ENCODE results near the gene MAP3K21. TPM values are rescaled to one million over a fixed set of nuclear protein-coding genes. Genes with fewer than 3 reads are reported as not detected.

MAP3K21 gene
- polyA plus RNA-seq, 4 donors = 20.7 to 35.8 (median 30.2) TPM

DNA sequence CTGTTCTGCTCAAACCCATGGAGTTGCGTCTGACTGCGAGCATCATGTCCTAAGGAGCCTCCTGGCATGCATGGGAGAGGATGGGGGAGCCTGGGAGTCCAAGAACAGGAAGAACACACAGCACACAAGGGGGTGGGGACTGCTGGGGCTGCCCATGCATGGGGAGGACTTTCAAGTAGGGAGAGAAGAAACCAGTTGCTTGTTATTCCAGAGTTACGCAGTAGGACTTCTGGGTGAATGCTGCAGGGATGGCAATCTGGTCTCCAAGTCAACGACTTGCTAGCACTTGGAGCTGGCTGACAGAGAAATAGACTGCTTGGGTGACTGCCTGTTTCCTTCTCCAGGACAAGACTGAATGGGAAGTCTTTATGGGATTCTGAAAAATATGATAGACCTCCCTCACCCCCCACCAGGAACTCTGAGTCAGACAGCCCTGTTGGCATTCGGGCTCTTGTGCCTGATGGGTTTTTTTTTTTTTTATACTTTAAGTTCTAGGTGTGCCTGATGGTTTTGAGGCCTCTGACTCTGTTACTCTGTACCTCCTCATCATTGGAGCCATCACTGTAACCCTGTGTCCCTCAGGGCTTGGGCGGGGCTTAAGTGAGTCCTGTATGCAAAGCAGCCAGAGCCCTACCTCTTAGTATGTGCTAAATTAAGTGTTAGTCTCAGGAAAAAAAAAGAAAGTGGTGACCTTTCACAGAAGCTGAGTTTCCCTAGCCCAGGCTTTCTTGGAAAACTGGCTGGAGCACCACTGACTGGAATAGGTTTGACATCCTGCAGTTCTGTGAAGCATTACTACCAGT is 30.3 kb downstream of the MAP3K21 start:
- no peak for DNase-seq (ENCODE audit: low read depth in 4 of 4, low spot score in 3 of 4)

DNA sequence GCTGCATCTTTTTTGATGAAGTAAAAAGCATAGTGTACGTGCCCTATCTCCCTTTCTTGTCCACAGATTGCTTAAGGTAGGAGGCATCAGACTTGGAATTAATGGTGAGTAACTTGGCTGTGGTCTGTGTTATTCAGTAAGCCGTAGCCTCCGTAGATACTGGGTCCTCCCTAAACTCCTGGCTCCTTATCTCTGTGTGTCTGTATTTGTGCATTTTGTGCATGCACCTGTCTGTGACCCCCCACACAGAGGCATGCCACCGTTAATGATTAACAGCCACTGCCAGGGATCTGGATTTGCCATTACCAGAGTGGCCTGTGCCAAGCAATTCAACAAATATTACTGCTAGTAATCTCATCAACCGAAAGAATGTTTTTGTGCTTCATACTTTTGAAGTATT is 31.9 kb downstream of the MAP3K21 start:
- DNase-seq (ENCODE audit: low read depth in 4 of 4, low spot score in 3 of 4) = peak; percentile 39 to 62 (median 48)

DNA sequence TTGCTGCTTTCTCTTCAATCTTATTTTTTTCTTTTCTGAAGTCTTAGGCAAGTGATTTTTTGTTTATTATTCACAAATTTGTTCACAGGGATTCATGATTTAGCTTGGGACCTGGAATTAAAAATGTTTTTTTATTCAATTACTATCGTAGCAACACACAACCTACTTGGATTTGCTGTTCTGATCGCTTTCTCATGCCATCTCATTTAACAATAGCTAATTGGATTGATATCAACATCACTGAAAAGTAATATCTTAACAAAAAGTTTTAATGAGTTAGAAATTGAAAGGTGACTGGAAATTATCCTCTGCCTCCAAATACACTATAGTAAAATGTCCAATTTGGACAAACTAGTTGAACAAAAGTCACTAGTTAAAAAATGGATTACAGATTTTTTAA is 32.4 kb downstream of the MAP3K21 start:
- no peak for DNase-seq (ENCODE audit: low read depth in 4 of 4, low spot score in 3 of 4)

DNA sequence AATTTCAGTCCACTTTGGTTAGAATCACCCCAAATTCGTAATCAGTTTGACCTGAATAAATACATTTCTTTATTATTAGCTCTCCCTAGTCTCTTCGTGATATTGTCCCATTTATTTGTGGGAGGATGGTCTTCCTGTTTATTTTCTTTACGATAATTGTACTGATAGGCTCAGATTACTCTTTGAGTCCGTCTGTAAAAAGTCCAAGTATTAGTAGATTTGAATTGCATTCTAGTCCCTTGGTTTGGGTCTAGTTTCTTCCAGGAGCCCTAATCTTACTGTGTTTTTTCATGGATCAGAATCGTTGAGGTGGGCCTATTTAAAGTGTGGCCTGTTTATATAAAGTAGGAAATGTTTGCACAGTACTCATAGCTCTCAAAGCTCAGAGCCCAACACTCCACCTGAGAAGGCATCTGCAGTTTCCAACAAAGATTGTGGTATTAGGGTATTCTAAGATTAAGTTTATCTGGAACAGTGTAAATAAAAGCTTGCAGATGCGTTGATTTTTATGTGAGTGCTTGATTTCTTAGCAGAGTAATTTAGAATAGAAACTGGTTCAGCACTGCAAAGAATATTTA is 33.1 kb downstream of the MAP3K21 start:
- DNase-seq (ENCODE audit: low read depth in 4 of 4, low spot score in 3 of 4) = no peak

DNA sequence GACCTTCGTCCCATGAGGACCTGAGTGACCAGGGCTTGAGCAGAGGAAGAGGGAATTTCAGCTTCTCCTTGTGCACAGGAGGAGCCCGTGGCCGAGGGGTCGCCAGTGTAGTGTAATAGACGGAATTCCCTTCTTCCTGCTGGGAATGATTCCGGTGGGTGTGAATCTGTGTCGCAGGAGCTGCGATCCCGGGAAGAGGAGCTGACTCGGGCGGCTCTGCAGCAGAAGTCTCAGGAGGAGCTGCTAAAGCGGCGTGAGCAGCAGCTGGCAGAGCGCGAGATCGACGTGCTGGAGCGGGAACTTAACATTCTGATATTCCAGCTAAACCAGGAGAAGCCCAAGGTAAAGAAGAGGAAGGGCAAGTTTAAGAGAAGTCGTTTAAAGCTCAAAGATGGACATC is 34.4 kb downstream of the MAP3K21 start:
- DNase-seq (ENCODE audit: low read depth in 4 of 4, low spot score in 3 of 4) = no peak

DNA sequence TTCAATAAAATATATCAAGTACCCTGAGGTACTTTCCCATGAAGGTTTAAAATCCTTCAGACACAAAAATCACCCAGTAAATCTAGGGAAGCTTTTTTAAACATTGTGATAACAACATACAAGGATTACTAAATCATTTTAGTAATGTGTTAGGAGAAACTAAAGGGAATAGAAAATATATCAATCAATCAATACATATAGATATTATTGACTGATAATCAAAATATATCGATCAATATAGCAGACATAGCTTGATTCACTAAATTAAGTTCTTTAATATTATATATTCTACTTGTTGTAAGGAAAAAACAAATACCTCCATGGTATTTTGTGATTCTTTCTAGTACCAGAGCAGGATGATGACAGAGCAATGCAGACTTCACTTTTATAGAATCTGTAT is 35.2 kb downstream of the MAP3K21 start:
- no peak for DNase-seq (ENCODE audit: low read depth in 4 of 4, low spot score in 3 of 4)

DNA sequence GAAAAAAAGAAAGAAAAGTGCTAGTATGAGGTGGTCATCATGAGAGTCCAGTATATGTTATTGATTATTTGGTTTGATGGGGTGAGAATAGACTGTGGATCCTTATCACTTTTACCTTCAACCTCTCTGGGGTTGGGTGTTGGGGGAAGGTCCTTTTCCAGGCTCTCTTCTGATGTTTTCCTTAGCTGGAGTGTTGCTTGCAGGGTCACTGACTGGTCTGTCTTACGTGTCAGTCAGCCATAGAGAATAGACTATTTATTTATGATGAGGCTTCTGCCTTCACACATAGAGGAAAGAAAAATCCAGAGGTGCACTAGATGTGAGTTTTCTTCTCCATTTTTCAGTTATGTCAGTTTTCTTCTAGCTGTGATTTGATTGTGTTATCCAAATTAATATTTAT is 36.5 kb downstream of the MAP3K21 start:
- DNase-seq (ENCODE audit: low read depth in 4 of 4, low spot score in 3 of 4) = no peak

DNA sequence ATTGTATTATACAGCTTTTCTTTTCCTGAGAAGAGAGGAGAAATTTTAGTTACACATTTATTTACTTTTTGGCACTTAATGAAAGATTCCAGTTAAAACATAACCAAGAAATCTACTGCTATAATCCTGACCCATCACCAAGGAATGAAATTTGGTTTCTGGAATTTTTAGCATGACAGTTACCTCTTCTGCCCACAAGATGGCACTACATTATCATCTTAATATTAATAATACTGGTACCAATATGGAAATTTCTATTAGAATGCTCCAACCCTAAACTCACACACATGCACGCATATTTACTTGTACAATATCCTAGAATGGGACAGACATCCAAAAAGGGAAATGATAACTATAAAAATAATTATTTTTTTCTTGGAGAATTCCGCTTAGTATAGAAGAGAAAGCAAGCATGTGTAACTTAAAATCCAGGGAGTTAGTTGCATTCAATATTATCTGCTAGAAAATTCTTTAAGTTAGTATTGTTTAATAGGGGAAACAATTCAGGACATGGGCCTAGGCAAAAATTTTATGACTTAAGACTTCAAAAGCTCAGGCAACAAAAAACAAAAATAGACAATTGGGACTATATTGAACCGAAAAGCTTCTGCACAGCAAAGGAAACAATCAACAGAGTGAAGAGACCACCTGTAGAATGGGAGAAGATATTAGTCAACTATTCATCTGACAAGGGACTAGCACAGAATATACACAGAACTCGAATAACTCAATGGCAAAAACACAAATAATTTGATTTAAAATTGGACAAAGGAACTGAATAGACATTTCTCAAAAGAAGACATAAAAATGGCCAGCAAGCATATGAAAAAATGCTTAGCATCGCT is 37.4 kb downstream of the MAP3K21 start:
- DNase-seq (ENCODE audit: low read depth in 4 of 4, low spot score in 3 of 4) = no peak

DNA sequence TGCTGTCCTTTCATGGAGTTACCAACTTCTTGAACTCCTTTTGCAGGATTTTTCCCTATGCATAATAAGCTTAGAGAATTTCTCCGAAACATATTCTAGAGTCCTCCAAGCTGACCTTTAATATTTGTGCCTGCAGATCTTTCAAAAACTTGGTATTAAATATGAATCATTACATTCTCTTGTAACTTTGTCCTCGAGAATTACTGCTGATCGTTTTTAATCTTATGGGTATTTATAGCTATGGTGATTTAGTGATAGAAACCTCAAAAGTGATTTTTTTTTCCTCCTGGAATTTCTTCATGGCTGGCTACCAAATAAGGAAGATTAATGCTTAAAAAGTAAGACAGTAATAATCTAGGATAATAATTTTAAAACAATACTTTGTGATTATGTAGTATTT is 39.1 kb downstream of the MAP3K21 start:
- DNase-seq (ENCODE audit: low read depth in 4 of 4, low spot score in 3 of 4) = no peak

DNA sequence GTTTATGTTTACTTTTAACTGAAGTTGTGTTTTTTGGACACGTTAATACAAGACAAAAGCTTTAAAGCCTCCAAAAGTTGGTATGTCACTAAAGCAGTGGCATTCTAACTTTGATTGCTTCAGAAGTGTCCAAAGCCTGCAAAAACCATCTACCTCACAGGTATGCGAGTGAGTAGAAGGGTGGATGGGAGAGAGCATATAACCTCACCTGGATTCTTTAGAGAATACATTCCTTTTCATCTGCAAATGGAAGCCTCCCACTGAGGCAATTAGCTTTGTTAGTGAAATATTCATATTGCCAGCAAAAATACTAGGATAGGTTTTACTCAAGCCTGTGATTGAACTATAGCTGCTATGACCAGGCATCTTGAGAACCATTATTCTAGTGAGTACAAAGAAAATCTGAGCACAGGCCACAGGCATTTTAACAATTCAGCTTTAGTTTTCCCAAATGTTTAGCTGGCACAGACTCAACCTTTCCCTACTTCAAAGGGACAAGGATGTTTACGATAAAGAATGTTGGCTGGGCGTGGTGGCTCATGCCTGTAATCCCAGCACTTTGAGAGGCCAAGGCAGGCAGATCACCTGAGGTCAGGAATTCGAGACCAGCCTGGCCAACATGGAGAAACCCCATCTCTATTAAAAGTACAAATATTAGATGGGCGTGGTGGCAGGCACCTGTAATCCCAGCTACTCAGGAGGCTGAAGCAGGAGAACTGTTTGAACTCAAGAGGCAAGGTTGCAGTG is 39.7 kb downstream of the MAP3K21 start:
- no peak for DNase-seq (ENCODE audit: low read depth in 4 of 4, low spot score in 3 of 4)

DNA sequence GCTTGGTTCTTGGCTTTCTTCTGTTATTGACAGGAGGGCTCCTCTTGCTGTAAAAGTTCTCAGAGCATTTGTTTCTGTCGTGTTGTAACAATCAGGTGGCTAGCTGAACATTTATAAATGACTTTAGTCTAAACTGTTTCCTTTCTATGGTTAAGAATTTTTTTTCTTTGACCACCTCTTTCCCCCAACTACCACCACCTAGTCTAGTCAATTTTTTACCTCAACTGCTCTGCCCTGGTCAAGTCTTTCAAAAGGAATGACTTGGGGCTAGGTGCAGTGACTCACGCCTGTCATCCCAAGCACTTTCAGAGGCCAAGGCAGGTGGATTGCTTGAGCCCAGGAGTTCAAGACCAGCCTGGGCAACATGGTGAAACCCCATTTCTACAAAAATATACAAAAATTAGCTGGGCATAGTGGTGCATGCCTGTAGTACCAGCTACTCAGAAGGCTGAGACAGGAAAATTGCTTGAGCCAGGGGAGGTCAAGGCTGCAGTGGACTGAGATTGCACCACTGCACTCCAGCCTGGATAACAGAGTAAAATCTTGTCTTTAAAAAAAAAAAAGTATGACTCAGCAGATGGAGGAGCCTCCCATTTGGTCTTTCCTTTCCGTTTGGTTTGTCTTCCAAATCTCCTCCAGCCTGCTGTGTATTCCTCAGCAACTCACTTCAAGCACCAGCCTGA is 40.7 kb downstream of the MAP3K21 start:
- DNase-seq (ENCODE audit: low read depth in 4 of 4, low spot score in 3 of 4) = no peak

DNA sequence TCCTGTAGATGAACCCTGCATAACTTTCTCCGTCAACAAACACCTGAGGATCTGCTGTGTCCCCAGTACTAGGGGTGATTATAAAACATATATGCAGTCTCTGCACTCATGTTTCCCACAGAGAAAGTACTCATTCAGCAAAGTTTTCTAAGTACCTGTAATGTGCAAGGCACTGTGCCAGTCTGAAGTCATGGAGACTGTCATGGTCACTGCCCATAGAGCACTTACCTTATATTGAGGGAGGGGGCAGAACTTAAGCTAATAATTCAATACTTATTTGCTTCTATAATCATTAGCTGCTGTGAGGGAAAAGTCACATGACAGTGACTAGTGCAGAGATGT is 41.2 kb downstream of the MAP3K21 start:
- DNase-seq (ENCODE audit: low read depth in 4 of 4, low spot score in 3 of 4) = no peak

DNA sequence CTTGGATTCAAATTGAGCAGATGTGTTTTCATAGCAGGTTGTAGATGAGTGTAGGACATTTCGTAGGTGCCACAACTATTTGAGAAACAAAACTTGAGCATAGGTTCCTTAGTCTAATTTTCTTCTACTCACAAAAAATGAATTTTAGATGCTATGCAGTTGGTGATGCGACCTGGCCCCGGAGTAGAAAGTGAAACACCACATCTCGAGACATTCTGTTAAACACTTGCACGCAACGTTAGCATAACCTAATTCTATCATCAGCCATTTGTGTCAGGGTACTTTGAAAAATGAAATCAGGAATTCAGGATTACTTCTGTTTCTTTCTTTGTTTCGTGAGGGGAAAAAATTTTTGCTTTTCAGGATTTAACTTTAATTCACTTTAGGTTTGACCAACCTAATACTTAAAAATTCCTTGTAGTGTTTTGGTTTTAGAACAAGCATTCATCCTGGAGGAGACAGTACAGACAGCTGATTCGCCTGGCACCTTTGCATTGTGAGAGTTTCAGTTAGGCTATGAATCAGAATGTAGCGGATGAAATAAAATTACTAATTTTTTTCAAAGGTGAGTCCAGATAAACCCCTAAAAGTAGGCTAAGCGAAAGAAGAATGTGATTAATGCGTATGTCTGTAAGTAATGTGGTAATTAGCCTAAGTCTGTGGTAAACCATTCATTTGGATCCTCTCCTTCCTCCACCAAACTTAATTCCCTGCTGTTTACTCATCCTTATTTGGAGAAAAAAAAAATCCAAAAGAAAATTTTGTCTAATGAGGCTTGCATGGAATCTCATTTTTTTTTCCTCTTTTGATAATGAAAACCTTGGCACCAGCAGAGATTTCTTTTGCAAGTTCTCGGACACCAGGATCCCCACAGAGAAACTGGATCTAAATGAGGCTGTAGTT is 44.9 kb downstream of the MAP3K21 start:
- DNase-seq (ENCODE audit: low read depth in 4 of 4, low spot score in 3 of 4) = no peak

DNA sequence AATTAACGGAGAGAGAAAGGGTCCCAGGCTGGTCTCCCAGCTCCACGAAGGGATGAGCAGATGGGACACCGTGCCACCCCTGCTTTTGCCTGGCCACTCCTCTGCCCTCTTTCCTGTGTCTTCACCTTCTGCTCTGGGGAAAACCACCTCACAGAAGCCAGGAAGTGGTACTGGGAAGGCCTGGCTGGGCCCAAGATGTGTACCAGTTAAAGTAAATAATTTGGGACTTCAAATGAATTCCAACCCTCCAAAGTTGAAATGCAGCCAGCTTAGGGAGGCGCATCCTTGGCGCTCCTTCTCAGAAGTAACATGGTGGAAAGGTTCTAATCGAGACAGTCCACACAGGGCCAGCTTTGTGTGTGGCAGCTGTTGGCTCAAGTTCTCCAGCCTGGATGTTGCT is 45.7 kb downstream of the MAP3K21 start:
- DNase-seq (ENCODE audit: low read depth in 4 of 4, low spot score in 3 of 4) = no peak

DNA sequence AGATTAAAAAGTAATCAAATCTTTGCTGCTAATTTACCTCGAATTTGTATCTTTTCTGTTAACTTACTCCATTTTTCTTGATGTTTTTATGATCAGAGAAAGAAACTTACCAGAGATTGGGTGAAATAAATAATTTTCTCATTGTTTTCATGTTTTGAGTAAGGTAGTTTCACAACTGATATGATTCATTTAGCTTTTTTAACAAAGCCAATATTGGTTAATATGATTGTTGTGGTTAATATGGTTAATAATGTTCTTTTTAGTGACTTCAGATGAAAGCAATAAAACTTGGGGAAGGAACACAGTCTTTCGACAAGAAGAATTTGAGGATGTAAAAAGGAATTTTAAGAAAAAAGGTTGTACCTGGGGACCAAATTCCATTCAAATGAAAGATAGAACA is 48.1 kb downstream of the MAP3K21 start:
- no peak for DNase-seq (ENCODE audit: low read depth in 4 of 4, low spot score in 3 of 4)

DNA sequence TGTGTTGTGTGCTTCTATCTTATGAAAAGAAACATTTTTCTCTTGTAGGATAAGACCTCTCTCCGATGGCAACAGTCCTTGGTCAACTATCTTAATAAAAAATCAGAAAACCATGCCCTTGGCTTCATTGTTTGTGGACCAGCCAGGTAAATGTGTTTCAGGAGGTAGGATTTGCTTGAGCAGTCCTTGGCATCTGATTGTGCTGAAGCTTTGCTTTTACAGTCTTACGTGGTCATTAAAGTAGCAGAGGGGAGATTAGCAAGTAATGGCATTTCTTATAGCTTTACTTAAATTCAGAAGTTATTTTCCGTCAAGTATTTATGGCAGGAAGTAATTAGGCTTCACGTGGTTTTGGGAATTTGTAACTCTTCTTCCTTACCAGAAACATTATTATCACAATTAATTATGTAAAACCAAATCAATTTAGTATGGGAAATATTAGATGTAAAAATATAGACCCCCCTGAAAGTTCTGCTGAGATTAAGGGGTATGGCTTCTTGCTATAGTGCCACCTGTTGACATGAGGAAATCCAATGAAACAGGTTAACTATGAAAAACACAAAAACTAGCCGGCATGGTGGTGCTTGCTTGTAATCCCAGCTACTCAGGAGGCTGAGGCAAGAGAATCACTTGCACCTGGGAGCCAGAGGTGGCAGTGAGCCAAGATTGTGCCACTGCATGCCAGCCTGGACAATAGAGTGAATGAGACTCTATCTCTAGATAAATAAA is 49.0 kb downstream of the MAP3K21 start:
- no peak for DNase-seq (ENCODE audit: low read depth in 4 of 4, low spot score in 3 of 4)

DNA sequence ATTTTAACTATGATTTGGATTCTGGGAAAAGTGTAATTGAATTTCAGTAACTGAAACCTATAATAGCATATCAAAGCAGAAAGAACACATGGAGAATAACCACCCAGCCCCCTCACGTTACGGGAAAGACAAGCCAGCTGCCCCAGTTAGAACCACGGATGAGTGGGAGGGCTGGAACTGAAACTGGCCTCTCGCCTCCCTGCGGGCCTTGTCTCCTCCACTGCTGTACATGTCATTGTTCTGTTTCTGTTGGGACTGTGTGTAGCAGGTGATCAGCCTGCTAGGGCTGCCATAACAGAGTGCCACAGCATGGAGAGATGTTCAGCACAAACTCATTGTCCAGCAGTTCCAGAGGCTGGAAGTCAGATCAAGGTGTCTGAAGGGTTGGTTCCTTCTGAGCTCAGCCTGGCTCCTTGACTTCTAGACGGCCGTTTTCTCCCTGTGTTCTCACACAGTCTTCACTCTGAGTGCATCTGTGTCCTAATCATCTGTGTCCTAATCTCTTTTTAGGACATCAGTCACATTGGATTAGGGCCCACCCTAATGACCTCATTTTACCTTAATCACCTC is 52.4 kb downstream of the MAP3K21 start:
- no peak for DNase-seq (ENCODE audit: low read depth in 4 of 4, low spot score in 3 of 4)

DNA sequence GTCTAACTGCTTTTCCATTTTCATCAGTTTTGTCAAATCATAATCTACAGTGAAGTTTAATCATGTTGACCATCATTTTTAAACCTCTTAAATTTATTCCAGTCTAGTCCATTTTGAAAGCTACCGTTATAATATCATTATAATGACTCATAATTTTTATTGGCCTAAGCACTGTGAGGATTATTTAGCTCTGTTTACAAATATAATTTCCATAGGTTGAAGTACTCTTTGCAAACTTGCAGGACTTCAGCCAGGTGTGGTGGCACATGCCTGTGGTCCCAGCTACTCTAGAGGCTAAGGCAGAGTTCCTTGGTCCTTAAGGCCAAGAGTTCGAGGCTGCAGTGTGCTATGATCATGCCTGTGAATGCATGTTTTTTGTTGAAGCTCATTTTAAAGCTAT is 54.3 kb downstream of the MAP3K21 start:
- DNase-seq (ENCODE audit: low read depth in 4 of 4, low spot score in 3 of 4) = no peak
